ENCODE data around the gene LSM14A.

DNA sequence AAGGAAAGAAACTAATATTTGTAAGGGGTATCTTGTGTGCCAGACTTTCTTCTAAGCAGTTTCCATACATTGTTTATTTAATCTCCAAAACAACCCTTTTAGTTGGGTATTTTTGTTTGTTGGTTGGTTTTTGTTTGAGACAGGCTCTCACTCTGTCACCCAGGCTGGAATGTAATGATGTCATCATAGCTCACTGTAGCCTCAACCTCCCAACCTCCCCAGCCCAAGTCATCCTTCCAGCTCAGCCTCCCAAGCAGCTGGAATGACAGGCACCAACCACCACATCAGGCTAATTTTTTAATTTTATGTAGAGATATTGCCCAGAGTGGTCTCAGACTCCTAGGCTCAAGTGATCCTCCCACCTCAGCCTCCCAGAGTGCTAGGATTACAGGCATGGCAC, 41.2 kb upstream of the LSM14A start:
- TF ChIP-seq, protein P1, sequence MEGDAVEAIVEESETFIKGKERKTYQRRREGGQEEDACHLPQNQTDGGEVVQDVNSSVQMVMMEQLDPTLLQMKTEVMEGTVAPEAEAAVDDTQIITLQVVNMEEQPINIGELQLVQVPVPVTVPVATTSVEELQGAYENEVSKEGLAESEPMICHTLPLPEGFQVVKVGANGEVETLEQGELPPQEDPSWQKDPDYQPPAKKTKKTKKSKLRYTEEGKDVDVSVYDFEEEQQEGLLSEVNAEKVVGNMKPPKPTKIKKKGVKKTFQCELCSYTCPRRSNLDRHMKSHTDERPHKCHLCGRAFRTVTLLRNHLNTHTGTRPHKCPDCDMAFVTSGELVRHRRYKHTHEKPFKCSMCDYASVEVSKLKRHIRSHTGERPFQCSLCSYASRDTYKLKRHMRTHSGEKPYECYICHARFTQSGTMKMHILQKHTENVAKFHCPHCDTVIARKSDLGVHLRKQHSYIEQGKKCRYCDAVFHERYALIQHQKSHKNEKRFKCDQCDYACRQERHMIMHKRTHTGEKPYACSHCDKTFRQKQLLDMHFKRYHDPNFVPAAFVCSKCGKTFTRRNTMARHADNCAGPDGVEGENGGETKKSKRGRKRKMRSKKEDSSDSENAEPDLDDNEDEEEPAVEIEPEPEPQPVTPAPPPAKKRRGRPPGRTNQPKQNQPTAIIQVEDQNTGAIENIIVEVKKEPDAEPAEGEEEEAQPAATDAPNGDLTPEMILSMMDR (IDR thresholded peaks at IDR 0.05), result no peak
- TF ChIP-seq HOXA7 (CRISPR knock-in tag; IDR thresholded peaks at IDR 0.05) (no peak), PBX3 (IDR thresholded peaks at IDR 0.05) (no peak)

Measured in A549 (cell line).